Endothelial cell of umbilical vein (primary cell): Measurements from ENCODE around the gene DNAH1.

ENCODE experiments used
- CTCF ChIP-seq, 2 donors: IDR thresholded peaks; 1 replicate in 1 of 2; 2 replicates in 1 of 2; pipeline ENCODE4 v1.5.1; 2011; ENCODE audit warnings: low read length in 2 of 2, mild to moderate bottlenecking in 2 of 2, moderate library complexity in 2 of 2, control low read depth in 1 of 2, inconsistent platforms in 1 of 2, low read depth in 1 of 2; ENCODE audit not compliant: insufficient read depth in 1 of 2; ENCODE audit errors: extremely low read depth in 1 of 2
- EZH2 ChIP-seq: IDR thresholded peaks from 2 replicates; pipeline ENCODE4 v1.6.1; 2012; ENCODE audit warnings: borderline replicate concordance, low read depth, mild to moderate bottlenecking, moderate library complexity, low read length, inconsistent platforms; ENCODE audit not compliant: severe bottlenecking
- FOS ChIP-seq: IDR thresholded peaks from 2 replicates; pipeline ENCODE4 v1.6.1; 2011; ENCODE audit warnings: mild to moderate bottlenecking, low read length, moderate library complexity, borderline replicate concordance; ENCODE audit not compliant: insufficient read depth
- JUN ChIP-seq: IDR thresholded peaks from 2 replicates; pipeline ENCODE4 v1.6.1; 2011; ENCODE audit warnings: borderline replicate concordance, low read depth; ENCODE audit not compliant: insufficient read length, insufficient read depth
- MAX ChIP-seq: IDR thresholded peaks from 2 replicates; pipeline ENCODE4 v1.6.1; 2011; ENCODE audit not compliant: insufficient read depth, insufficient read length
- POLR2A ChIP-seq: IDR thresholded peaks from 2 replicates; pipeline ENCODE4 v1.6.1; 2012; ENCODE audit warnings: low read depth, mild to moderate bottlenecking, control low read depth, low read length
- POLR2AphosphoS5 ChIP-seq: IDR thresholded peaks from 2 replicates; pipeline ENCODE4 v1.6.1; 2012; ENCODE audit warnings: low read depth, mild to moderate bottlenecking, control low read depth, low read length, moderate library complexity; ENCODE audit not compliant: insufficient read depth

GRCh38 chr3:52387481-52387880, 71.4 kb downstream of the DNAH1 start:
- TF ChIP-seq CTCF (IDR thresholded peaks at IDR 0.05; ENCODE audit: extremely low read depth in 1 of 2, insufficient read depth in 1 of 2, low read depth in 1 of 2, low read length in 2 of 2) (no peak), POLR2A (no peak), POLR2AphosphoS5 (no peak), MAX (no peak), JUN (no peak), EZH2 (no peak), FOS (no peak)
